ENCODE measurements around the gene ACVRL1. TPM values are rescaled to one million over a fixed set of nuclear protein-coding genes. Genes with fewer than 3 reads are reported as not detected.

ACVRL1 gene
- total RNA-seq, 1 experiment from 2014 or later, result not detected

DNA sequence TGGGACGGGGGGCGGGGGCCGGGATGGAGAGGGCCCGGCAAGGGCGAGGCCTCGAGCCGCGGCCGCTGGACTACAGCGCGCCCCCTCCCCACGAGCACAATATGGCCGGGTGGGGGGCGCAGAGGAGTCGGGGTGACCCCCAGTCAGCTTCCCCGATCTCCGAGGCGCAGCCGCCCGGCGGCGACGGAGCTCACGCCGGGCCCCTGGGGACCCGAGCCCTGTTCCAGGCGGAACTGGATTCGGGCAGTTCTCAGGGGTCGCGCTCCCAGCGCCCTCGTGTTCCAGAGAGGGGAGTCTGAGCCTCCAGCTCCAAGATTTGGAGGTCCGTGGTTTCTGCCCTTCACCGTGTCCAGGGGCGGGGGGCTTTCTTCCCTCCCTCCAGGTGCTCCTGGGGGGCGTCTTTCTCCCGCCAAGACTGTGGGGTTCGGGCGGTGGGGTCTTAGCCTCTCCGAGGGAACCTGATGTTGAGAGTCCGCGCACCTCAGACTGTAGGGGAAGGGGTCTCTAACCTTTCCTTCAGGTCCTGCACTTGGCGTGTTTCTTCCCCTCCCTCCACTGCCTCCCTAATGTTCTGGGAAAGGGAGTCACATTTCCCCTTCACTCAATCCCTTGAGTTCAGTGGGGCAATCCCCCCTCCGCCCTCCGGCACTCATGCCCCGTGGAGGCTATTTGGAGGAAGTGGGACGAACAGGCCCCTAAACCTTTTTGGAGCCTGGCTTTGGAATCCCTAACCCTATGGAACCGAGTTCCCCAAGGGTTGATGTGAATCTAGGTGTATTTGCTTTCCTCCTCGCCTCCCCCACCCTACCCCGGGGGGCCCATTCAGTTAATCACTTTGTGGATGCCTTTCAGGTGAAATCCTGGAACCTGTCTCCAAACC is 44.8 kb downstream of the ACVRL1 start:
- H3K27me3 ChIP-seq (ENCODE audit: insufficient read depth, low read depth), result peaks cover 33% of the 10 kb centered on the region
- ChIA-PET CTCF (interaction anchor here (0.6 kb wide), 1 partner anchor 20 kb away, joined by 3 read pairs; no protein-coding TSS in a partner anchor), POLR2A (ENCODE audit: unreplicated experiment) (interaction anchor here (0.6 kb wide), 1 partner anchor 319 kb away, joined by 4 read pairs; no protein-coding TSS in a partner anchor)
- peak overlapping the region; percentile 91 for H3K4me3 ChIP-seq
- peak overlapping the region; percentile 96 for H2AFZ ChIP-seq
- no peaks in the 10 kb centered on the region for H3F3A ChIP-seq (ENCODE audit: insufficient read depth, low read depth)
- no peaks in the 10 kb centered on the region for H3K9me2 ChIP-seq (ENCODE audit: insufficient read depth)
- peak overlapping the region; percentile 96 for H3K4me2 ChIP-seq
- no peaks in the 10 kb centered on the region for H3K9me3 ChIP-seq (ENCODE audit: insufficient read depth, low read depth)
- peaks cover 45% of the 10 kb centered on the region for H3K79me2 ChIP-seq (ENCODE audit: low read depth)
- 0 out of 2 replicates have a peak, but pooled peaks cover 3% of the 10 kb centered on the region for H4K20me1 ChIP-seq (ENCODE audit: insufficient read depth)
- H3K4me1 ChIP-seq (replicated peaks; ENCODE audit: insufficient read depth), result peaks cover 34% of the 10 kb centered on the region
- intact Hi-C loops (cut with micrococcal nuclease; ENCODE audit: unreplicated experiment), result no loop called here
- no peaks in the 10 kb centered on the region; the same call in 1 of the 2 replicates for H3K36me3 ChIP-seq (ENCODE audit: low read depth)
- BruUV-seq (replicated peaks), result no TSS peak
- TF ChIP-seq, protein P1, sequence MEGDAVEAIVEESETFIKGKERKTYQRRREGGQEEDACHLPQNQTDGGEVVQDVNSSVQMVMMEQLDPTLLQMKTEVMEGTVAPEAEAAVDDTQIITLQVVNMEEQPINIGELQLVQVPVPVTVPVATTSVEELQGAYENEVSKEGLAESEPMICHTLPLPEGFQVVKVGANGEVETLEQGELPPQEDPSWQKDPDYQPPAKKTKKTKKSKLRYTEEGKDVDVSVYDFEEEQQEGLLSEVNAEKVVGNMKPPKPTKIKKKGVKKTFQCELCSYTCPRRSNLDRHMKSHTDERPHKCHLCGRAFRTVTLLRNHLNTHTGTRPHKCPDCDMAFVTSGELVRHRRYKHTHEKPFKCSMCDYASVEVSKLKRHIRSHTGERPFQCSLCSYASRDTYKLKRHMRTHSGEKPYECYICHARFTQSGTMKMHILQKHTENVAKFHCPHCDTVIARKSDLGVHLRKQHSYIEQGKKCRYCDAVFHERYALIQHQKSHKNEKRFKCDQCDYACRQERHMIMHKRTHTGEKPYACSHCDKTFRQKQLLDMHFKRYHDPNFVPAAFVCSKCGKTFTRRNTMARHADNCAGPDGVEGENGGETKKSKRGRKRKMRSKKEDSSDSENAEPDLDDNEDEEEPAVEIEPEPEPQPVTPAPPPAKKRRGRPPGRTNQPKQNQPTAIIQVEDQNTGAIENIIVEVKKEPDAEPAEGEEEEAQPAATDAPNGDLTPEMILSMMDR (conservative IDR thresholded peaks at IDR 0.05), result no peak
- no peak for TF ChIP-seq EZH2 (IDR thresholded peaks at IDR 0.05; ENCODE audit: low read depth)
- no peak overlapping the region for H3K27ac ChIP-seq
- peak in 1 of 2 experiments; percentile 11 for DNase-seq

DNA sequence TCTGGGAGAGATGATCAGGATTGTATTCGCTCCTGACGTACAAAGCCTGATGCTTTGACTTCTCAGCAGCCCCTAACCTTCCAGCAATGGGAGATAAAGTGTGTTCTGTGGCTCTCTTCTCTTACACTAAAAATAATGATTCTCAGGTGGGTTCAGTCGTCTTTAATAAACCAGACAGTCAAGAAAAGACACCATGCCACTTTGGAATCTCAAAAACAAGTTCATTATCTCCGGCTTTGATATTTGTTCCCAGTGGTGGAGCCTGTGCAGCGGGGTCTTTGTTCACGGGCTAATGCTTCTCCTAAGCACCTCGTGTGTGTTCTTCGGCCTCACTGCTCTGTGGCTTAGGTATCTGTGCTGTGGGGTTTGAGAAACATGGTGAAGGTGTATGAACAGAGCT is 45.8 kb downstream of the ACVRL1 start:
- Histone ChIP-seq H4K20me1 (ENCODE audit: insufficient read depth) (0 out of 2 replicates have a peak, but pooled peaks cover 3% of the 10 kb centered on the region), H3K4me1 (replicated peaks; ENCODE audit: insufficient read depth) (peaks cover 34% of the 10 kb centered on the region), H2AFZ (no peak overlapping the region), H3F3A (ENCODE audit: insufficient read depth, low read depth) (no peaks in the 10 kb centered on the region), H3K36me3 (ENCODE audit: low read depth) (no peaks in the 10 kb centered on the region; the same call in 1 of the 2 replicates), H3K4me2 (peak overlapping the region; percentile 96), H3K4me3 (no peak overlapping the region), H3K9me2 (ENCODE audit: insufficient read depth) (no peaks in the 10 kb centered on the region), H3K27me3 (ENCODE audit: insufficient read depth, low read depth) (peaks cover 23% of the 10 kb centered on the region), H3K9me3 (ENCODE audit: insufficient read depth, low read depth) (no peaks in the 10 kb centered on the region), H3K79me2 (ENCODE audit: low read depth) (peaks cover 45% of the 10 kb centered on the region), H3K27ac (no peak overlapping the region)
- POLR2A ChIA-PET (ENCODE audit: unreplicated experiment), result no interaction called here
- DNase-seq, result no peak
- intact Hi-C loops (cut with micrococcal nuclease; ENCODE audit: unreplicated experiment), result no loop called here
- no peak for TF ChIP-seq EZH2 (IDR thresholded peaks at IDR 0.05; ENCODE audit: low read depth)
- TF ChIP-seq, protein P1 (conservative IDR thresholded peaks at IDR 0.05), result no peak
- CTCF ChIA-PET, result no interaction called here
- BruUV-seq (replicated peaks), result TSS peak; percentile 26

DNA sequence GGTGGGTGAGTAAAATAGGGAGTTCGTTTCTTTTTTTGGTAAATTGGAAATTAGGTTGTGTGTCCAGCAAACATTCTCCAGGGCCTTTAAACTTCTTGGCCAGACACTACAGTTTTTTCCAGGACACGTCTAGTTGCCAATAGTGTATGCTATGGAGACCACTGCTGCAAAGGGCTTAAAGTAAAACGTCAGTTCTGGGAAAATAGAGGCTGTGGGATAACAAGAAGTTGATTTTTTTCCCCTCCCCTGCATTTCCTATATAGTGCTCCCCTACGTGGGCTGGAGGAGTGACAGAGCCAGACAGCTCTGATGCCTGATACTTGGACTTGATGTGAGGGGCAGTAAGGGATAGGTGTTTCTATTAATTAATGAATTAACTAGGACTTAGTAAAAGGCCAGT is 46.6 kb downstream of the ACVRL1 start:
- Histone ChIP-seq H3K4me3 (no peak overlapping the region), H3K36me3 (ENCODE audit: low read depth) (no peaks in the 10 kb centered on the region; the same call in 1 of the 2 replicates), H2AFZ (no peak overlapping the region), H3F3A (ENCODE audit: insufficient read depth, low read depth) (no peaks in the 10 kb centered on the region), H3K27ac (no peak overlapping the region), H3K4me2 (peak overlapping the region; percentile 55), H3K27me3 (ENCODE audit: insufficient read depth, low read depth) (peaks cover 15% of the 10 kb centered on the region), H4K20me1 (ENCODE audit: insufficient read depth) (0 out of 2 replicates have a peak, but pooled peaks cover 3% of the 10 kb centered on the region), H3K79me2 (ENCODE audit: low read depth) (peaks cover 45% of the 10 kb centered on the region), H3K9me2 (ENCODE audit: insufficient read depth) (no peaks in the 10 kb centered on the region), H3K4me1 (replicated peaks; ENCODE audit: insufficient read depth) (peaks cover 34% of the 10 kb centered on the region), H3K9me3 (ENCODE audit: insufficient read depth, low read depth) (no peaks in the 10 kb centered on the region)
- BruUV-seq (replicated peaks), result no TSS peak
- ChIA-PET CTCF (no interaction called here), POLR2A (ENCODE audit: unreplicated experiment) (no interaction called here)
- no peak for DNase-seq
- intact Hi-C loops (cut with micrococcal nuclease; ENCODE audit: unreplicated experiment), result no loop called here
- no peak for TF ChIP-seq EZH2 (IDR thresholded peaks at IDR 0.05; ENCODE audit: low read depth)

All from PC-9 (cell line).